ENCODE data around the gene ZMYM4.
"Not testable (repeated sequence)": the region's sequence is repeated elsewhere in the genome, so short reads cannot be mapped to it uniquely, and the experiment has no call there.

ZMYM4 gene

GRCh38 chr1:35326246-35326866, 57.8 kb downstream of the ZMYM4 start:
- no peak for TF ChIP-seq ZFX (IDR thresholded peaks at IDR 0.05; ENCODE audit: borderline replicate concordance)
- no peak for TF ChIP-seq CTCF (IDR thresholded peaks at IDR 0.05)
- peak overlapping the region; percentile 56 for H3K27ac ChIP-seq

GRCh38 chr1:35331618-35332017, 63.1 kb downstream of the ZMYM4 start:
- not testable (repeated sequence) for H3K27ac ChIP-seq

GRCh38 chr1:35334485-35334884, 66.0 kb downstream of the ZMYM4 start:
- no peak for TF ChIP-seq ZFX (IDR thresholded peaks at IDR 0.05; ENCODE audit: borderline replicate concordance)
- H3K27ac ChIP-seq: no peak overlapping the region

- no peak overlapping the region for H3K27ac ChIP-seq
- TF ChIP-seq ZFX (IDR thresholded peaks at IDR 0.05; ENCODE audit: borderline replicate concordance): no peak
- TF ChIP-seq CTCF (IDR thresholded peaks at IDR 0.05): no peak
Measured at GRCh38 chr1:35340519-35340918, 72.0 kb downstream of the ZMYM4 start.

GRCh38 chr1:35345439-35345981, 77.0 kb downstream of the ZMYM4 start:
- H3K27ac ChIP-seq: no peak overlapping the region
- TF ChIP-seq CTCF (IDR thresholded peaks at IDR 0.05) (no peak), ZFX (IDR thresholded peaks at IDR 0.05; ENCODE audit: borderline replicate concordance) (no peak)

GRCh38 chr1:35350872-35351271, 82.4 kb downstream of the ZMYM4 start:
- TF ChIP-seq ZFX (IDR thresholded peaks at IDR 0.05; ENCODE audit: borderline replicate concordance) (no peak), CTCF (IDR thresholded peaks at IDR 0.05) (no peak)
- H3K27ac ChIP-seq: no peak overlapping the region

- no peak for TF ChIP-seq ZFX (IDR thresholded peaks at IDR 0.05; ENCODE audit: borderline replicate concordance)
- no peak for TF ChIP-seq CTCF (IDR thresholded peaks at IDR 0.05)
- H3K27ac ChIP-seq: no peak overlapping the region
Measured at GRCh38 chr1:35359995-35360394, 91.5 kb downstream of the ZMYM4 start.

- no peak overlapping the region for H3K27ac ChIP-seq
Measured at GRCh38 chr1:35361638-35362037, 93.1 kb downstream of the ZMYM4 start.

GRCh38 chr1:35364741-35365140, 96.2 kb downstream of the ZMYM4 start:
- no peak overlapping the region for H3K27ac ChIP-seq
- TF ChIP-seq ZFX (IDR thresholded peaks at IDR 0.05; ENCODE audit: borderline replicate concordance) (no peak), CTCF (IDR thresholded peaks at IDR 0.05) (no peak)

More at GRCh38 chr1:35361638-35362037, 93.1 kb downstream of the ZMYM4 start:
- no peak for TF ChIP-seq ZFX (IDR thresholded peaks at IDR 0.05; ENCODE audit: borderline replicate concordance)
